Heart right ventricle (tissue), 16 donors: Measurements from ENCODE around the gene IRF6. TPM values are rescaled to one million over a fixed set of nuclear protein-coding genes. Genes with fewer than 3 reads are reported as not detected.

ENCODE experiments used
- ATAC-seq, 8 donors: fragments of 200-7000 bp; cut with Tn5 transposase; one replicate each; pipeline ENCODE4 v1.9.1; 2020; ENCODE audit warnings: mild to moderate bottlenecking in 8 of 8, moderate library complexity in 8 of 8, moderate number of reproducible peaks in 1 of 8
- DNase-seq, 2 donors: peaks; one replicate each; pipeline ENCODE4 v3.0.0-alpha.2; 2020
- H3K27ac ChIP-seq, 10 donors: fragments of 200-600 bp; sonication (generic) in 2 of 10; one replicate each; pipeline versions ENCODE4 v1.5.0 to v1.8.0; 2020 to 2022; ENCODE audit warnings: mild to moderate bottlenecking in 3 of 10
- H3K27me3 ChIP-seq, 7 donors: fragments of 200-600 bp; one replicate each; pipeline ENCODE4 v1.8.0; 2021 to 2022; ENCODE audit warnings: mild to moderate bottlenecking in 2 of 7
- H3K36me3 ChIP-seq, 9 donors: fragments of 200-600 bp; sonication (generic) in 1 of 9; one replicate each; pipeline versions ENCODE4 v1.5.0 to v1.8.0; 2020 to 2022; ENCODE audit warnings: mild to moderate bottlenecking in 2 of 9
- H3K4me1 ChIP-seq, 9 donors: fragments of 200-600 bp; sonication (generic) in 1 of 9; one replicate each; pipeline versions ENCODE4 v1.5.0 to v1.8.0; 2020 to 2022; ENCODE audit warnings: mild to moderate bottlenecking in 4 of 9
- H3K4me3 ChIP-seq, 10 donors: fragments of 200-600 bp; sonication (generic) in 2 of 10; one replicate each; pipeline versions ENCODE4 v1.5.0 to v1.8.0; 2020 to 2022; ENCODE audit warnings: mild to moderate bottlenecking in 7 of 10, moderate library complexity in 2 of 10
- H3K9me3 ChIP-seq, 11 donors: fragments of 200-600 bp in 10 of 11; sonication (generic) in 2 of 11; one replicate each; pipeline versions ENCODE4 v1.5.0 to v1.8.0; 2013 to 2022; ENCODE audit warnings: mild to moderate bottlenecking in 2 of 11, control low read depth in 1 of 11, moderate library complexity in 1 of 11
- WGBS, 2 donors: extraction: QIAGEN DNeasy Blood & Tissue Kit; methylation state at CpG; one replicate each; pipeline ENCODE4 v1.1.7; 2013; ENCODE audit warnings: inconsistent platforms in 1 of 2; 5-methylcytosine and 5-hydroxymethylcytosine counted together
- intact Hi-C, 10 donors: fragments of 100-400 bp; cut with DNase I; formaldehyde crosslinking; loops; one replicate each; pipeline versions ENCODE4 v1.11.1 to v1.14.2; 2022
- polyA plus RNA-seq, 2 donors: library from polyadenylated mRNA; stranded (reverse); fragments of 200-250 nt; gene quantifications; one replicate each; pipeline ENCODE4 v1.2.3, GENCODE V29; 2013
- total RNA-seq, 10 donors: library from RNA; stranded (reverse); fragmentation: NEBNext Ultra II Directional in 3 of 10; extraction: Animal tissue kit (Norgen Biotek cat#: 25700) in 3 of 10; gene quantifications; one replicate each; pipeline versions ENCODE4 v1.2.1 to v1.2.4, GENCODE V29; 2021 to 2023
- TF ChIP-seq, protein P1 (sequence below), 9 donors: fragments of 200-600 bp; sonication (generic) in 2 of 9; IDR thresholded peaks; one replicate each; pipeline versions ENCODE4 v1.5.0 to v1.8.0; 2021 to 2022; ENCODE audit warnings: antibody characterized with exemption in 9 of 9, mild to moderate bottlenecking in 5 of 9, moderate library complexity in 1 of 9
- donor health status: Arrhythmogenic right ventricular cardiomyopathy.
- donor health status: ischemic (EF 13 %, LVEDD 7.1; RV severe dilation, severe dysfunction).
- donor health status: healthy with polysubstance abuse.
- donor health status: DM: no; HTN: yes; CAD: no.
- donor health status: DM: no; HTN: no; CAD: no.
- donor health status: ischemic (EF 25% LVEDD 6.9; RV normal size, moderate dysfunction).
- donor health status: ischemic (EF 25% LVEDD 5.7; RV mildly dilated, moderate dysfunction).
- donor health status: healthy.
- donor health status: DM: yes; HTN: yes; CAD: no.
- donor health status: Ischemic cardiomyopathy.
- donor health status: ischemic (EF 35%, LVEDD 5.7; RV mildly dilated, moderate dysfunction).
- donor health status: nonischemic (EF 11% LVEDD 7.7; RV severe dilation, severe dysfunction).
- donor health status: DM: yes; HTN: yes; CAD: no.
- donor health status: PGD.
- donor health status: ischemic (EF 29% LVEDD 5.4; RV normal size, mild dysfunction).
- donor health status: nonischemic (EF 23%, LVEDD 6.1; RV moderate dilation, normal function).

Gene IRF6
- total and polyA plus RNA-seq, 12 donors, result 1.2 to 69.4 (median 41.3) TPM

DNA sequence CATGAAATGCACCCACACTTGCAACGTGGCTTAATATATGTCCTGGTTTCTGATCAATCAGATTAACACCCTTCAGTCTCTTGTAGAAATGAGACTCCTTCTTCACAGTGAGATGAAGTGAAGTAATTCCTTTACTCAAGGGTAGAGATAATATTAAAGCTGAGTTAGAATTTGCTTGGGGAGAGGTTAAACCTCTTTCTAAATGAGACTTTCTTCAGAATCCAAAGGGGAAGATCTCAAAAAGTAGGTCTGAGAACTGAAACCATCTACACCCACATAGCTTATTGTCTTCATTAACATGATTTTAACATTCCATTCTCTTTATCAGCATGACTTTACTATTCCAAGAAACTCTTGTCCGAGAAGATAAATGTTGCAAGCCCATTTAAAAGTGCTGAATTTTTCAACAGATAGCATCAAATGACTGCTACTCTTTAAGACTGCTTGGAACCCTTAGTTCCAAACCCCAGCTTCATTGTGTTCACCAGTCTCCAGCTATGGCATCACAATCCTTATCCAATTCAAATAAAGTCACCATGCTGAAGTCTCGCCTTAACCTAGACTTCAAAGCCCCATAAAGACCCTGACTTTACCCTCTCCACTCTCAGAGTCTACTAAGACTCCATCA is 69.3 kb downstream of the IRF6 start:
- TF ChIP-seq, protein P1, sequence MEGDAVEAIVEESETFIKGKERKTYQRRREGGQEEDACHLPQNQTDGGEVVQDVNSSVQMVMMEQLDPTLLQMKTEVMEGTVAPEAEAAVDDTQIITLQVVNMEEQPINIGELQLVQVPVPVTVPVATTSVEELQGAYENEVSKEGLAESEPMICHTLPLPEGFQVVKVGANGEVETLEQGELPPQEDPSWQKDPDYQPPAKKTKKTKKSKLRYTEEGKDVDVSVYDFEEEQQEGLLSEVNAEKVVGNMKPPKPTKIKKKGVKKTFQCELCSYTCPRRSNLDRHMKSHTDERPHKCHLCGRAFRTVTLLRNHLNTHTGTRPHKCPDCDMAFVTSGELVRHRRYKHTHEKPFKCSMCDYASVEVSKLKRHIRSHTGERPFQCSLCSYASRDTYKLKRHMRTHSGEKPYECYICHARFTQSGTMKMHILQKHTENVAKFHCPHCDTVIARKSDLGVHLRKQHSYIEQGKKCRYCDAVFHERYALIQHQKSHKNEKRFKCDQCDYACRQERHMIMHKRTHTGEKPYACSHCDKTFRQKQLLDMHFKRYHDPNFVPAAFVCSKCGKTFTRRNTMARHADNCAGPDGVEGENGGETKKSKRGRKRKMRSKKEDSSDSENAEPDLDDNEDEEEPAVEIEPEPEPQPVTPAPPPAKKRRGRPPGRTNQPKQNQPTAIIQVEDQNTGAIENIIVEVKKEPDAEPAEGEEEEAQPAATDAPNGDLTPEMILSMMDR (IDR thresholded peaks at IDR 0.05), result no peak
- Histone ChIP-seq H3K4me3 (no peak overlapping the region), H3K36me3 (no peaks in the 10 kb centered on the region), H3K27me3 (no peaks in the 10 kb centered on the region), H3K27ac (no peak overlapping the region), H3K9me3 (no peaks in the 10 kb centered on the region), H3K4me1 (peaks cover under 1 to 39% (median 24%) of the 10 kb centered on the region in 9 donors)
- intact Hi-C loops, result no loop called here
- 58 to 59% methylated on average over 3 of the region's 3 CpGs for WGBS, 2 donors
- DNase-seq (no peak), ATAC-seq (no peak)

Other genes with a start within 250 kb of the IRF6 start
- gene CAMK1G, start 222.4 kb downstream of the IRF6 start, total RNA-seq, result under 1 TPM in 3 of 10 donors, not detected in 7; 0.11 to 0.71 (median 0.21) TPM
- gene CAMK1G, start 222.4 kb downstream of the IRF6 start, polyA plus RNA-seq, result not detected
- gene LAMB3, start 153.7 kb downstream of the IRF6 start, total RNA-seq, result 1 to 10 TPM; 2.3 to 6.0 (median 3.8) TPM
- 1 to 10 TPM; 1.6 to 3.7 TPM for gene LAMB3, start 153.7 kb downstream of the IRF6 start, polyA plus RNA-seq
- 100 to 1,000 TPM in 7 of 10 donors, 10 to 100 TPM in 3; 75.3 to 491 (median 131) TPM for gene G0S2, start 130.7 kb downstream of the IRF6 start, total RNA-seq
- gene G0S2, start 130.7 kb downstream of the IRF6 start, polyA plus RNA-seq, result 100 to 1,000 TPM in 1 of 2 donors, 10 to 100 TPM in 1; 90.0 to 223 TPM
- 10 to 100 TPM in 1 of 10 donors, 1 to 10 TPM in 9; 1.3 to 15.7 (median 3.0) TPM for gene HSD11B1, start 101.3 kb downstream of the IRF6 start, total RNA-seq
- 1 to 10 TPM in 1 of 2 donors, under 1 TPM in 1; 0.59 to 7.2 TPM for gene HSD11B1, start 101.3 kb downstream of the IRF6 start, polyA plus RNA-seq
- 1 to 10 TPM in 4 of 10 donors, under 1 TPM in 6; 0.45 to 8.0 (median 0.85) TPM for gene TRAF3IP3, start 50.1 kb downstream of the IRF6 start, total RNA-seq
- under 1 TPM; 0.58 to 0.59 TPM for gene TRAF3IP3, start 50.1 kb downstream of the IRF6 start, polyA plus RNA-seq
- gene C1orf74, start 21.6 kb downstream of the IRF6 start, total RNA-seq, result 1 to 10 TPM; 1.2 to 2.8 (median 1.9) TPM
- 1 to 10 TPM; 1.0 to 1.2 TPM for gene C1orf74, start 21.6 kb downstream of the IRF6 start, polyA plus RNA-seq
- gene UTP25, start 21.8 kb upstream of the IRF6 start, total RNA-seq, result 1 to 10 TPM; 2.3 to 4.2 (median 3.4) TPM
- gene UTP25, start 21.8 kb upstream of the IRF6 start, polyA plus RNA-seq, result 1 to 10 TPM in 1 of 2 donors, under 1 TPM in 1; 0.73 to 1.5 TPM
- gene SYT14, start 132.1 kb upstream of the IRF6 start, total RNA-seq, result under 1 TPM in 1 of 10 donors, not detected in 9; 0.06 TPM
- gene SYT14, start 132.1 kb upstream of the IRF6 start, polyA plus RNA-seq, result not detected